ENCODE data around the gene TFIP11.

The TFIP11 gene

DNA sequence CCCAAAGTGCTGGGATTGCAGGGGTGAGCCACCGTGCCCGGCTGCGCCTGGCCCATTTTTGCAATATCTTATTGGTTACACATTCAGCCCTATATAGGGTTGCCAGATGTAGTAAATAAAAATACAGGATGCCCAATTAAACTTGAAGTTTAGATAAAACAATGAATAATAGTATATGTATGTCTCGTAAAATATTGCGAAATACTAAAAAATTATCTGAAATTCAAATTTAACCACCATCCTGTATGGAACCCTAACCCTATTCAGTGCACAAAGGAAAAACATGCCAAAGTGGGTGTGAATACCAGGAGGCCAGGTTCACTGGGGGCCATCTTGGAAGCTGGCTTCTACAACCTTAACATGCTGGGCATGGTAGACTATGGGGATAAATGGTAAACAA, 5.2 kb upstream of the TFIP11 start:
- Histone ChIP-seq H3K4me2 (no peak overlapping the region), H3K27me3 (ENCODE audit: insufficient read depth, low read depth) (no peaks in the 10 kb centered on the region), H3K27ac (no peak overlapping the region), H3K79me2 (ENCODE audit: insufficient read depth, low read depth) (peaks cover 10% of the 10 kb centered on the region; the same call in 1 of the 2 replicates), H3K4me1 (ENCODE audit: low read depth, poor library complexity, severe bottlenecking) (peaks cover 46% of the 10 kb centered on the region), H3K4me3 (IDR thresholded peaks at IDR 0.05; ENCODE audit: insufficient read depth, low read depth, low read length) (no peak overlapping the region), H3K9ac (no peak overlapping the region), H2AFZ (ENCODE audit: low read depth) (no peak overlapping the region), H4K20me1 (ENCODE audit: insufficient read depth) (no peaks in the 10 kb centered on the region), H3K36me3 (ENCODE audit: insufficient read depth) (no peaks in the 10 kb centered on the region)
- no peak for TF ChIP-seq CTCF (conservative IDR thresholded peaks at IDR 0.05; ENCODE audit: low read depth, low read length)

DNA sequence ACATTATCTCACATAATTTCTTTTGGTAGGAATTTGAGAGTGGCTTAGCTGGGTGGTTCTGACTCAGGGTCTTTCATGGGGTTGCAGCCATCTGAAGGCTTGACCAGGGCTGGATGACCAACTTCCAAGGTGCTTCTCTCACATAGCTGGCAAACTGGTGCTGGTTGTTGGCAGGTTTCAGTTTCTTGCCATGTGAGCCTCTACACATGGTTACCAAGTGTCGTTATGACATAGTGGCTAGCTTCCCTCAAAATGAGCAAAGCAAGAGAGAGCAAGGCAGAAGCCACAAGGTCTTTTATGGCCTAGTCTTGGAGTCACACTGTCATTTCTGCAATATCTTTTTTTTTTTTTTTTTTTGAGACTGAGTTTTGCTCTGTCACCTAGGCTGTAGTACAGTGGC, 4.2 kb upstream of the TFIP11 start:
- H3K4me1 ChIP-seq (ENCODE audit: low read depth, poor library complexity, severe bottlenecking): peaks cover 46% of the 10 kb centered on the region
- no peak overlapping the region for H3K4me3 ChIP-seq (IDR thresholded peaks at IDR 0.05; ENCODE audit: insufficient read depth, low read depth, low read length)
- TF ChIP-seq CTCF (conservative IDR thresholded peaks at IDR 0.05; ENCODE audit: low read depth, low read length): no peak
- H3K9ac ChIP-seq: no peak overlapping the region
- no peak overlapping the region; the same call in 1 of the 2 replicates for H3K27ac ChIP-seq
- no peak overlapping the region for H2AFZ ChIP-seq (ENCODE audit: low read depth)
- H3K79me2 ChIP-seq (ENCODE audit: insufficient read depth, low read depth): peaks cover 18% of the 10 kb centered on the region
- H3K36me3 ChIP-seq (ENCODE audit: insufficient read depth): no peaks in the 10 kb centered on the region
- H3K27me3 ChIP-seq (ENCODE audit: insufficient read depth, low read depth): no peaks in the 10 kb centered on the region
- no peak overlapping the region; the same call in 1 of the 2 replicates for H3K4me2 ChIP-seq
- no peaks in the 10 kb centered on the region for H4K20me1 ChIP-seq (ENCODE audit: insufficient read depth)

DNA sequence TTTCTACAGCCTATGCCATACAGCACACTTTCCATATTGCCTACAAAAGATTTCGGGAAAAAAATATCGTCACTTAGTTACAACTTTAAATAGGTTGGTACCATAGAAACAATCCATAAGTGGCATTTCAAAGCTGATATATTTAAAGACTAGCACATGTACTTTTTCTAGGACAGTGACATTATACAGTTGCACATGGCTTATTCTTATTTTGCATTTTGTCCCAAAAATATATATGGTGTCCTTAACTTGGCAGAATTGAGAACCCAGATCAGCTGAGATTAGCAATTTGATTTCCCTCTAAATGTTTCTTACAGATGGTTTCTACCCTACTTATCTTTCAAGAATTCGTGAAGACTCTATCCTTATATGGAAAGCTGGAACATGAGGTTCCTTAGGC, 3.7 kb upstream of the TFIP11 start:
- Histone ChIP-seq H3K36me3 (ENCODE audit: insufficient read depth) (no peaks in the 10 kb centered on the region), H3K79me2 (ENCODE audit: insufficient read depth, low read depth) (peaks cover 24% of the 10 kb centered on the region), H3K27ac (no peak overlapping the region; the same call in 1 of the 2 replicates), H3K9ac (no peak overlapping the region), H3K27me3 (ENCODE audit: insufficient read depth, low read depth) (no peaks in the 10 kb centered on the region), H2AFZ (ENCODE audit: low read depth) (no peak overlapping the region), H3K4me1 (ENCODE audit: low read depth, poor library complexity, severe bottlenecking) (peaks cover 48% of the 10 kb centered on the region), H4K20me1 (ENCODE audit: insufficient read depth) (no peaks in the 10 kb centered on the region), H3K4me3 (IDR thresholded peaks at IDR 0.05; ENCODE audit: insufficient read depth, low read depth, low read length) (no peak overlapping the region), H3K4me2 (no peak overlapping the region; the same call in 1 of the 2 replicates)
- TF ChIP-seq CTCF (conservative IDR thresholded peaks at IDR 0.05; ENCODE audit: low read depth, low read length): no peak

- Histone ChIP-seq H3K9ac (no peak overlapping the region), H3K4me2 (peak overlapping the region; percentile 86; the same call in 1 of the 2 replicates), H3K4me3 (IDR thresholded peaks at IDR 0.05; ENCODE audit: insufficient read depth, low read depth, low read length) (no peak overlapping the region), H3K27ac (no peak overlapping the region), H3K79me2 (ENCODE audit: insufficient read depth, low read depth) (peaks cover 35% of the 10 kb centered on the region), H3K4me1 (ENCODE audit: low read depth, poor library complexity, severe bottlenecking) (peaks cover 57% of the 10 kb centered on the region), H4K20me1 (ENCODE audit: insufficient read depth) (no peaks in the 10 kb centered on the region), H2AFZ (ENCODE audit: low read depth) (no peak overlapping the region), H3K36me3 (ENCODE audit: insufficient read depth) (no peaks in the 10 kb centered on the region), H3K27me3 (ENCODE audit: insufficient read depth, low read depth) (no peaks in the 10 kb centered on the region)
- no peak for TF ChIP-seq CTCF (conservative IDR thresholded peaks at IDR 0.05; ENCODE audit: low read depth, low read length)
Observed at GRCh38 chr22:26514419-26515161, 2.3 kb upstream of the TFIP11 start.

Measured in KMS-11 (cell line).